ENCODE results near the gene PIP5KL1.

The PIP5KL1 gene

GRCh38 chr9:127928676-127929624 is 1.6 kb downstream of the PIP5KL1 start:
- DNase-seq, result no peak

GRCh38 chr9:127927988-127928675 is 2.4 kb downstream of the PIP5KL1 start:
- DNase-seq, result no peak

- DNase-seq, result peak; percentile 75
Observed at GRCh38 chr9:127927201-127927987, 3.2 kb downstream of the PIP5KL1 start.

- no peak for DNase-seq
Observed at GRCh38 chr9:127926906-127927200, 3.7 kb downstream of the PIP5KL1 start.

- no peak for DNase-seq
Observed at GRCh38 chr9:127925959-127926905, 4.3 kb downstream of the PIP5KL1 start.

GRCh38 chr9:127924736-127925444 is 5.7 kb downstream of the PIP5KL1 start:
- no peak for DNase-seq

- DNase-seq, result no peak
Observed at GRCh38 chr9:127923771-127924170, 6.8 kb downstream of the PIP5KL1 start.

GRCh38 chr9:127923046-127923445 is 7.5 kb downstream of the PIP5KL1 start:
- no peak for DNase-seq

GRCh38 chr9:127921557-127922120 is 8.9 kb downstream of the PIP5KL1 start:
- peak; percentile 76 for DNase-seq

GRCh38 chr9:127920794-127921193 is 9.8 kb downstream of the PIP5KL1 start:
- DNase-seq, result no peak

- DNase-seq, result no peak
Observed at GRCh38 chr9:127919253-127919815, 11.2 kb downstream of the PIP5KL1 start.

- DNase-seq, result no peak
Observed at GRCh38 chr9:127918183-127919107, 12.1 kb downstream of the PIP5KL1 start.

GRCh38 chr9:127917603-127918002 is 13.0 kb downstream of the PIP5KL1 start:
- no peak for DNase-seq

GRCh38 chr9:127916720-127917581 is 13.6 kb downstream of the PIP5KL1 start, which contains the start of gene ST6GALNAC4:
TSS of gene ST6GALNAC4 (minus strand) at chr9:127917041. CDS start at chr9:127916419, 622 bp downstream.
- DNase-seq, result peak; percentile 95

- DNase-seq, result no peak
Observed at GRCh38 chr9:127915801-127916719, 14.5 kb downstream of the PIP5KL1 start.

GRCh38 chr9:127915325-127915752 is 15.2 kb downstream of the PIP5KL1 start:
- no peak for DNase-seq

- no peak for DNase-seq
Observed at GRCh38 chr9:127913682-127914081, 16.9 kb downstream of the PIP5KL1 start.

Measured in stimulated activated CD4-positive, alpha-beta T cell treated with anti-CD3 and anti-CD28 coated beads, Interleukin-4, amount 100 ng/mL, for 1 hour (primary cell).